ENCODE data around the gene WDR7. TPM values are rescaled to one million over a fixed set of nuclear protein-coding genes. Genes with fewer than 3 reads are reported as not detected.

WDR7 gene
- total RNA-seq, 4 donors from 2014 or later, result 19.3 to 51.4 (median 28.8) TPM

DNA sequence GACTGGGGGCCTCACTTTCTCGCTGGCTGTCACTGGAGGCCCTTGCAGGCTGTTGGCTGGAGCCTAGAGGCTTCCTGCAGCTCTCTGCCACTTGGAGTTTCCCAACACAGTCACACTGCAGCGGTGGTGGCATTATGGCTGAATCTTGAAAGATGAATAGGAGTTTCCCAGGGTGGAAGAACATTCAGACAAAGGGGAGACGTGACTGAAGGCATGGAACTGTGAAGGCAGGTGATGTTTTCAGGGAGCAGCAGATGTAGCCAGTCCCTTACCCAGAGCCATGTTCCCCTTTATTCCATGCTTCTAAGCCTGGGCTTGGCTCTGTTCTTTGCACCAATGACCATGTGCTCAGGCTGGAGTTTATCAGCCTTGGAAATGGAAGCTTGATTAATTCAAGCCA lies 389.0 kb downstream of the WDR7 start:
- Histone ChIP-seq H3K27ac (no peak overlapping the region), H3K9me3 (peaks cover 0 to 6% (median 0%) of the 10 kb centered on the region in 3 donors), H3K36me3 (no peaks in the 10 kb centered on the region), H3K4me1 (no peaks in the 10 kb centered on the region), H3K4me3 (no peak overlapping the region), H3K27me3 (no peaks in the 10 kb centered on the region)
- TF ChIP-seq EP300 (IDR thresholded peaks at IDR 0.05), result no peak
- TF ChIP-seq POLR2A (IDR thresholded peaks at IDR 0.05), result no peak
- TF ChIP-seq POLR2AphosphoS5 (IDR thresholded peaks at IDR 0.05), result no peak
- TF ChIP-seq, protein P1, sequence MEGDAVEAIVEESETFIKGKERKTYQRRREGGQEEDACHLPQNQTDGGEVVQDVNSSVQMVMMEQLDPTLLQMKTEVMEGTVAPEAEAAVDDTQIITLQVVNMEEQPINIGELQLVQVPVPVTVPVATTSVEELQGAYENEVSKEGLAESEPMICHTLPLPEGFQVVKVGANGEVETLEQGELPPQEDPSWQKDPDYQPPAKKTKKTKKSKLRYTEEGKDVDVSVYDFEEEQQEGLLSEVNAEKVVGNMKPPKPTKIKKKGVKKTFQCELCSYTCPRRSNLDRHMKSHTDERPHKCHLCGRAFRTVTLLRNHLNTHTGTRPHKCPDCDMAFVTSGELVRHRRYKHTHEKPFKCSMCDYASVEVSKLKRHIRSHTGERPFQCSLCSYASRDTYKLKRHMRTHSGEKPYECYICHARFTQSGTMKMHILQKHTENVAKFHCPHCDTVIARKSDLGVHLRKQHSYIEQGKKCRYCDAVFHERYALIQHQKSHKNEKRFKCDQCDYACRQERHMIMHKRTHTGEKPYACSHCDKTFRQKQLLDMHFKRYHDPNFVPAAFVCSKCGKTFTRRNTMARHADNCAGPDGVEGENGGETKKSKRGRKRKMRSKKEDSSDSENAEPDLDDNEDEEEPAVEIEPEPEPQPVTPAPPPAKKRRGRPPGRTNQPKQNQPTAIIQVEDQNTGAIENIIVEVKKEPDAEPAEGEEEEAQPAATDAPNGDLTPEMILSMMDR (IDR thresholded peaks at IDR 0.05), result no peak
- 63% methylated on average over 1 of the region's 3 CpGs; no CpG with 5 or more reads in 1 of the 2 donors for WGBS, 2 donors (ENCODE audit: low coverage in 1 of 2)
- no peak for ATAC-seq

DNA sequence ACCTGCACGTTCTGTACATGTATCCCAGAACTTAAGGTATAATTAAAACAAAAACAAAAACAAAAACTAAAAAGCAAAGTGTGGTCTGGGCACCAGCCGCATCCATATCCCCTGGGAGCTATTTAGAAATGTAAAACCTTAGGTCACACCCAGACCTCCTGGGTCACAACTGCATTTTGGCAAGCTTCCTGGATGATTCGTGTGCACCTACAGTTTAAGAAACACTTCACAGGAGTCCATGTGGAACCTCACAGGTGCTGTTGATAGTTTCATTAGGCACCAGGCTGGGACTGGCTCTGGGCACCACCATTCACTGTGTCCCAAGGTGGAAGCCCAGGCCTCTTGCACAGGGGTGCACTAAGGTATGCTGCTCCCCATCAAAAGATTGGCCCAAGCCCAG lies 392.1 kb downstream of the WDR7 start:
- Histone ChIP-seq H3K9me3 (peaks cover 0 to 25% (median 0%) of the 10 kb centered on the region in 3 donors), H3K36me3 (no peaks in the 10 kb centered on the region), H3K4me3 (no peak overlapping the region), H3K27me3 (no peaks in the 10 kb centered on the region), H3K4me1 (no peaks in the 10 kb centered on the region), H3K27ac (no peak overlapping the region)
- no peak for ATAC-seq
- TF ChIP-seq, protein P1 (IDR thresholded peaks at IDR 0.05), result no peak
- TF ChIP-seq POLR2A (IDR thresholded peaks at IDR 0.05) (no peak), POLR2AphosphoS5 (IDR thresholded peaks at IDR 0.05) (no peak), EP300 (IDR thresholded peaks at IDR 0.05) (no peak)
- 85 to 100% methylated on average over 2 to 3 of the region's 3 CpGs for WGBS, 2 donors (ENCODE audit: low coverage in 1 of 2)

DNA sequence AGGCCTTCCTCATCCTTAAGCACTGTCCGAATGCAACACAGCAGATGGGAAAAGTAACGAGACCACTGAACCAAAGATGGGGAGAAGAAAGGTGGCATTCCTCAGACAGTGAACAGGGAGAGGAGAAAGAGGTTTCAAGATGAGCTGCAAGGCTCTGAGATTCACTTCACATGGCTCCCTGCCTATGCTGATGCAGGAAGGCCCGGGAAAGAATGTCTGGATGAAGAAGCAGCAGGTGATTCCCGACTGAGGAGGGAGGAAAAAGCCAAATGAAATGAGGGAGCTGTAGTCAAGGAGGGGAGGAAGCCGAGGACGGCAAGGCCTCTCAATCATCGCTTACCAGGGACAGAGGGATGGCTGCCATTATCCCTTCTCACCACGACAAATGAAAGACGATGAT lies 397.2 kb downstream of the WDR7 start:
- TF ChIP-seq, protein P1 (IDR thresholded peaks at IDR 0.05), result no peak
- TF ChIP-seq EP300 (IDR thresholded peaks at IDR 0.05) (no peak), POLR2AphosphoS5 (IDR thresholded peaks at IDR 0.05) (no peak), POLR2A (IDR thresholded peaks at IDR 0.05) (no peak)
- Histone ChIP-seq H3K4me3 (no peak overlapping the region), H3K27ac (no peak overlapping the region), H3K4me1 (no peaks in the 10 kb centered on the region), H3K36me3 (no peaks in the 10 kb centered on the region), H3K9me3 (peaks cover 0 to 25% (median 0%) of the 10 kb centered on the region in 3 donors), H3K27me3 (no peaks in the 10 kb centered on the region)
- ATAC-seq, result no peak
- WGBS, 2 donors (ENCODE audit: low coverage in 1 of 2), result 34 to 60% methylated on average over 7 to 8 of the region's 9 CpGs

DNA sequence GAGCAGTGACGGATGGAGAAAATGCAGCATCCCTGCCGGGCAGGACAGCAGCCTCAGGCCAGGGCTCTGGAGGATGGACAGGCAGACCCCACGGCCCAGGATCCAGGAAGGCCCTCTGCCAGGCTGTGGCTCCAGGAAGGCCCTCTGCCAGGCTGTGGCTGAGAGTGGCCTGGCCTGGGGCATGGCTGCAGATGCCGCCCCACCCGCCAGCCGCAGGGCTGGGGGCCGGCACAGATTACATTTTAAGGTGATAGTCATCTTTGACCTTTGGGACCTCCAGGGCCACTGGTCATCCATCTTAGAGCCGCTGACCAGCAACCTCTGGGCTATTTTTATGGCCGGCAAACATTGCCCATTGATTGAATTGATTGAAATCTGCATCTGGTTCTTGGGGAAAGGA lies 397.7 kb downstream of the WDR7 start:
- ATAC-seq, result no peak
- Histone ChIP-seq H3K4me1 (no peaks in the 10 kb centered on the region), H3K27me3 (no peaks in the 10 kb centered on the region), H3K36me3 (no peaks in the 10 kb centered on the region), H3K9me3 (peaks cover 0 to 25% (median 0%) of the 10 kb centered on the region in 3 donors), H3K27ac (no peak overlapping the region), H3K4me3 (no peak overlapping the region)
- TF ChIP-seq, protein P1 (IDR thresholded peaks at IDR 0.05), result no peak
- no peak for TF ChIP-seq POLR2AphosphoS5 (IDR thresholded peaks at IDR 0.05)
- no peak for TF ChIP-seq EP300 (IDR thresholded peaks at IDR 0.05)
- TF ChIP-seq POLR2A (IDR thresholded peaks at IDR 0.05), result no peak
- 50% methylated on average over 2 of the region's 9 CpGs; no CpG with 5 or more reads in 1 of the 2 donors for whole genome bisulfite sequencing, 2 donors (ENCODE audit: low coverage in 1 of 2)

DNA sequence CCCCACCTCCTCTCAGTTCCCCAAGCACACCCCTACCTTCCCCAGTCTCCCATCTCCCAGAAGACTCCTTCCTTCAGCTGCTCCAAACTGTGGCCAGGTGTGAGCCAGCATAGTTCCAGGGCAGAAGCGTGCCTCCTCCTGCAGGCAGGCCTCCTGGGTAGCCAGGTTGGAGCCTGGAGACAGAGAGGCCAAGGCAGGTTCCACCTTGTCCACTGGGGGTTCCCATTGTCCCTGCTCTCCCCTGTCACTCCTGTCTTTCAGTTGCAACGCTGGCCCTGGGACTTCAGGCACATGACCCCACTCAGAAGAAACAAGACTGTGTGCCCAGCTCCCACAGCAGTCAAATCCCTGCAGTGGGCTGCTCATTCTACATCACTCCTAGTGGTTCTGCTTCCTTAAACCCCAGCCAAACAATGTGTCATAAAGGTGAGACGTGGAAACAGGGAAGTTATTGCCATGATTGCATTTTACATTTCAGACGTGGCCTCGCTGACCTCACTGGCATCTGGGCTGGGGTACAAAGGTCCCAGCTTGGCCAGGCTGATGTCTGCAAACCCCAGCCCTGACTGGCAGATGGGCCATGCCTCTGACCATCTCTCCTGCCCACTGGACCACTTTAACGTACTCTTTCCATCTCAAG lies 399.3 kb downstream of the WDR7 start:
- Histone ChIP-seq H3K27me3 (no peaks in the 10 kb centered on the region), H3K4me3 (no peak overlapping the region), H3K4me1 (no peaks in the 10 kb centered on the region), H3K27ac (no peak overlapping the region), H3K9me3 (peaks cover 0 to 18% (median 0%) of the 10 kb centered on the region in 3 donors), H3K36me3 (no peaks in the 10 kb centered on the region)
- no peak for TF ChIP-seq POLR2A (IDR thresholded peaks at IDR 0.05)
- TF ChIP-seq POLR2AphosphoS5 (IDR thresholded peaks at IDR 0.05), result no peak
- TF ChIP-seq EP300 (IDR thresholded peaks at IDR 0.05), result no peak
- WGBS, 2 donors (ENCODE audit: low coverage in 1 of 2), result 63% methylated on average over 3 of the region's 6 CpGs; no CpG with 5 or more reads in 1 of the 2 donors
- no peak for ATAC-seq

All from gastroesophageal sphincter (tissue), 4 donors.